SHP77 treated with DMSO at 0.1 percent for 48 hours (cell line): ENCODE results near the gene ALK.

Experiments used
- DNase-seq: peaks from one replicate; lab custom pipeline; 2025; lab: John Stamatoyannopoulos, UW

ALK gene

DNA sequence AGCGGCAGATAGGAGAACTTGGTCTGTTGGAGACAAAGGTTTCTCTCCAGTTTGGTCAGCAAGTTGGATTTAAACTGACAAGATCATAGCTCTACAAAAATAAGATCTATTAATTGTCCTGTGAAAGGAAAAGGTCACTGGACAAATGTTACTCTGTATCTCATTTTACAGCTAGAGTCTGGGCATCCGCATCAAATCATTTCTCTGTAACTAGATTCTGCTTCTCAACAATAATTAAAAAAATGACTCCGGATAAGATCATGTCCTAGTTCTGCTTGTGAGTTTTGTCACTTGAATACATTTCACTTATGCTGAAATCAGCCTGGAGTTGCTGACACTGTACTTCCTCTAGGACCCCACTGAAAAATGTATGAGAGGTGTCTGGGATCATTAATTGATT lies 310.8 kb downstream of the ALK start:
- DNase-seq, result no peak

DNA sequence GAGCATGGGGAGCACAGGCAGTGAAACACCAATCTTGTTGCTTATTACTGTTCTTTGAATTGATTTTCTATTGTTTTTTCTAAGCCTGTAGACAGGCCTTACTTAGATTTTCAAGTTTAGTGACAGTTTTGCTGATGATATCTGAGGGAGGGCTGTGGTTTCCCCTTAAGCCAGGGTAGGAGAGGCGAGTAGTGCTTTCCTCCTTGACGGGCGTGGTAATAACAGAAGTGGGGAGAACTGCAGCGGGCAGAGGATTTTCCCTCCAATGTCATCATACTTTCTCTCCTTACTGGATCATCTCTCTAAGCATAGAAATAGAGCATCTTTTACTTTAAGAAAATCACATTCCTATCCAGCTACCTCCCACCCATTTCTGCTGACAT lies 314.4 kb downstream of the ALK start:
- no peak for DNase-seq

DNA sequence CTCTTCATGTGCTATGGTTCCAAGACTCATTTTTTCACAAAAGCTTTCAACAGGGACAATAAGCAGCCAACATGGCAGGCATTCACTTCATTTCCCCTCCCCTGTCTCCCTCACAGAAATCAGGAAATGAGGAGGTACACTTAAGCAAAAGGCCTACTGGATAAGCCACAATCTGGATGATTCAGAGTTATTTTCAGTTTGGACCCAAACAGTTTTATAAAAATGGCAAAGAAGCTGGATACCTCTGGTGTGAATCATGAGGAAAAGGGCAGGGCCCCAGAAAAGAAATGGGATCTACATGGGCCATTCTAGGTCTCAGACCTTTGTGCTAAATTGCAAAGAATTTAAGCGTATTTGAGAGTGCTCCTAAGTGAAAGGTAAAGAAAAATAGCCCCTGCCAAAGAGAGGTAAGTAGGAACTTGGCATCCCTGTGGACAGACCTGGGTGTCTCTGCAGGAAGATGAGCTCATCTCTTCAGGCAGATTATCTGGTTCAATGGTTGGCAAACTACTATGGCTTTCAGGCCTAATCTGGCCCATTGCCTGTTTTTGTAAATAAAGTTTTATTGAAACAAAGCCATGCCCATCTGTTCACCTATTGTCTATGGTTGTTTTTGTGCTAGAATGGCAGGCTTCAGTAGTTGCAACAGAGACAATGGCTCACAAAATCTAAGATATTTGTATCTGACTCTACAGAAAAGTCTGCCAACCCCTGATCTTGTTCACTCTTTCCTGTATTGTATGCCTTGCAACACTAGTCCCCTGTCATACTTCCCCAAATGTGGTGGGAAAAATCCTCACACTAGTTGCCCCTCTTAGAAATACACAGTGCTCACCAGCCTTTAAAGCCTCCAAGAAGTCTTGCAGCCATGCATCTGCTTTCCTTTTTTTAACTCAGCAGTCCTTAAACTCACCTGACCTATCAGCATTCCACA lies 315.0 kb downstream of the ALK start:
- no peak for DNase-seq

DNA sequence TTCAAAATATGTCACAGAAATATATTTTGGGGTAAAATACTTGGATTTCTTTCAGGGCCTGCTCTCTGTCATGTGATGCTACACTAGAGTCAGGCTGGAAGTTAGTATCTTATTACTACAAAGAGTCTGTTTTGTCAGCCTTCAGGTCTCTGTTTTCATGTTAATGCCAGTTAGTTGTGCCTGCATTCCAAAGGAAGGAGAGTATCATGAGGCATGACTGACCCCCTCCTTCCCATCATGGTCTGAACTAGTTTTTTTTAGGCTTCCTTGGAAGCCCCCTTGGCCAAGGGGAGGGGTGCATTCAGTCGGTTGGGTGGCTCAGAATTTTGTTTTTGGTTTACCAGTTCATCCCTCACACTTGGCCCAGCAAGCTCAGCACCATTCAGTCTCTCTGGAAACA lies 318.0 kb downstream of the ALK start:
- no peak for DNase-seq

DNA sequence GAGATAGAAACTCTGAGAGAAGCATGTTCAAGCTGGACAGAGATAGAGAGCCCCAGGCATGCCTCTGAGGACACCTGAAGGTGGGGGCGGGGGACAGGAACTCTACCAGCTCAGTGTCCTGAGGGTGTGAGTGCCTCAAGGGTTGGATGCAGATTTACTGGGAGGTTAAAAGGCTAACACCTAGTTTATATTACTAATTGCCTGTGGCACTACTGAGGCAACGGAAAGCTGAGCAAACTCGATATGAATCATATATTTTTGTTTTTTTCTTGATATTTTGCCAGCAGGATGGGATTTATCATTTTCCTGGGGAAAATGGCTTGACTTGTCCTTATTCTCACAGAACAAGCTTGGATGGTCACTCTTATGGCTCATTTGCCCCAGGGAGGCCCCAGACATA lies 319.5 kb downstream of the ALK start:
- no peak for DNase-seq

DNA sequence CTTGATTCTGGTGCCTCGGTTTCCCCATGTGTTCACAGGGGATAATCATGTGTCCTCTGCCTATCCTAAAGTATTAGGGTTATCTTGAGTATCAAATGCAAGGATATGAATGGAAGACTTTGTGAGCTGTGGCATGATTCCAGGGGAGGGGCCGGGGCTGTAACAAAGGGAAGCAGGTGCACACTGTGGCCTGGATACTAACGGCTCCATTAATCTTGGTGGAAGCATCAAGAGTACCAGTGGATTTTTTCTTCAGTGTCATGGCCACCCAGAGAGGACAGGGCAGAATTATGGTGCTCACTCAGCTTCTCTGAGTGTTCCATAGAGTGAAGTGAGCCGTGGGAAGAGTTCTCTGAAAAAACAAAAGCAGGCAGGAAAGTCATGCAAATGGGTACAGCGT lies 320.1 kb downstream of the ALK start:
- DNase-seq, result no peak

DNA sequence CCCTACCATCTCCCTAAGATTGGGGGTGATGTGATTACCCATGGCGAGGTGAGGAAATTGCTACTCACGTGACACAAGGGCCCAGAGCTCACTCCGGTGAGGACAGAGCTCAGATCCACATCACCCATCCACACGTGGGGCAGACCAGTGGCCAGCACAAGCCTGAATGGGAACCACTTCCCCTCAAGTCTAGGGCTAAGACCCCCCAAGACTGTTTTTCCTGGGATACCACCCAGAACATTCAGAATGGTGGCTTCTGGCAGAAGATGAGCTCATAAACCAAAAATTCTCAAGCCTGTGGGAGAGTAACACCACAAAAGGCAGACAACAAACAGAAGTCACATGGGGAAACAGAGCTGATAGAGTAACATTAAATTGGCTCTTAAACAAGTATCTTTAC lies 321.4 kb downstream of the ALK start:
- no peak for DNase-seq

DNA sequence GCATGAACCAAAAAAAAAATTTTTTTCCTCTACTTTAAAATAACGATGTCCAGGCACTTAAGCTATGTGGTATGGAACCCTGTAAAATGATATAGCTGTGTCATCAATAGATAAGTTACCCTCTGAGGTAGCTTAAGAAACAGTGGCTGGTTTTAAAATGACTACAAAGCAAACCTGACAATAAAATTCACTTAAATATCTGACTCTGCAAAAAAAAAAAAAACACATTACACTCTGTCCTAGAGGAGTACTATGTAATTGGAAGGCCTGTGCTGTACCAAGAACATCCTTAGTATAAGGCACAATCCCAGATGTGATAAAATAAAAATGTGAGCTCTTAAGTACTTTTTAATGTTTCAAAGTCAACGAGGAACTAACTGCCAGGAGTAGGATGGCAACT lies 322.4 kb downstream of the ALK start:
- no peak for DNase-seq

DNA sequence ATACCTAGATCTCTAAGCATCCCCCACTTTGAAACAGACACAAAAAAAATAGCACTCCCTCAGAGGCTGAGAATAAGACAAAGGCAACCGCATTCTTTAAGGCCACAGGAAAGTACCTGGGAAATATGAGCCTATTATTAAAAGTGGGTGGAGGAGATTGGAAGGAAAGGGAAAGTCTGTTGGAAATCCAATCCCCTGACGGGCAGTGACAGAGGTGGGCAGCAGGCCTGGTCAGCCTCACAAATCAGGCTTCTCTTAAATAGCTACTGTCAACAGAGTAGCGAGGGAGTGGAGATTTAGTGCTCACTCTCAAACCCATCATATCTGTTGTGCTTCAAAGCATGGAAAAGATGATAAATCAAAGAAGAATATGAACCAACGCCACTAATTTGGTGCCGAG lies 324.4 kb downstream of the ALK start:
- DNase-seq, result no peak

DNA sequence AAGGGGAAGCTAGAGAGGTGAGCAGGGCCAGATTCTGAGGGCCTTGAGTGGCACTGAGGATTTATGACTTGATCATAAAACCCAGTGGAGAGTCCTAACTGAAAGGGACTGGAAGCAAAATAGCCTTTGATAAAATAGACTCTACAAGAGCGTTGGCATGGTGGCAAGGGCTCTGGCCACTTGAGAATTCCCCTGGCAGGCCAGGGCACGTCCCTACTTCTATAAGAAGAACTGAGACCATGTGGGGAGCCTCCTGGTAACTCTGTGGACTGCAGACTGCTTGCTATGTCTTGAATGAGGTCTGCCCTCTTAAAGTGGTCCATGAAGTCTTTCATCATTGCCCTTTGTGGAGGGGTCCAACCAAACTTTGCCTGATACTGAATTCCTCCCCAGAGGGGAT lies 324.8 kb downstream of the ALK start:
- no peak for DNase-seq

DNA sequence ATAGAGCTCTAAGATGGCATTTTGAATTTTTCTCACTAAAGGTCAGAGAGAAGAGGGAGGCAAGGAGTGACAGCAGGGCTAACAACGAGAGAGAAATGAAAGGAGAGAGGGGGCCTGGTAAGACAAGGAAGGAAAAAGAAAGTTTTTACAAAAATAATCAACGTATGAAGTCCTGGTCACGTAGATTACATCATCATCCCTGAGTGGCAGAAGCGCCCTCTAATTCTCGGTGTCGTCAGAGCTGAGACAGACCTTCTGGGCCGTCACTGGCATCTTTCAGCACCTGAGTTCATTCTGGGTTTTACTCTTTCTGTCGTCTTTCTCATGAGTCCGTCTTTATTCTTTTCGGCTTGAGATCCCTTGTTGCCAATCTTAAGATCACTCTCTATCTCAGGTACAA lies 329.8 kb downstream of the ALK start:
- no peak for DNase-seq

DNA sequence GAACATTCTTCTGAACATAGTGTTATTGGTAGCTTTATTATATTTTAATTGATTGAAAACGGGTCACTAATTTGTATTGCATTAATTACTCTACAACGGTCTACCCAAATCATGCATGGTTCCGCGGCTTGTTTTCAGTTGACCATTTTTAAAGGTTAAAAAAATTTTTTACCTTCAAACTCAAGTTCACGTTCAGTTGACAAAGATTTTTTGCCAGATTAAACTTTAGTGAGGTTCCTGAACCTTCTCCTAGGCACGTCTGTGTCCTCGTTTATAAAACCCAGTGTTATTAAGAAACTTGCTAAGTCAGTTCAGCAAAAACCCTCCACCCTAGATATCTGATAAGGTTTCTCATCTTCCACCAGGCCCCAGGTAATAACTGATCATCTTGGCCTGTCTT lies 331.2 kb downstream of the ALK start:
- no peak for DNase-seq

DNA sequence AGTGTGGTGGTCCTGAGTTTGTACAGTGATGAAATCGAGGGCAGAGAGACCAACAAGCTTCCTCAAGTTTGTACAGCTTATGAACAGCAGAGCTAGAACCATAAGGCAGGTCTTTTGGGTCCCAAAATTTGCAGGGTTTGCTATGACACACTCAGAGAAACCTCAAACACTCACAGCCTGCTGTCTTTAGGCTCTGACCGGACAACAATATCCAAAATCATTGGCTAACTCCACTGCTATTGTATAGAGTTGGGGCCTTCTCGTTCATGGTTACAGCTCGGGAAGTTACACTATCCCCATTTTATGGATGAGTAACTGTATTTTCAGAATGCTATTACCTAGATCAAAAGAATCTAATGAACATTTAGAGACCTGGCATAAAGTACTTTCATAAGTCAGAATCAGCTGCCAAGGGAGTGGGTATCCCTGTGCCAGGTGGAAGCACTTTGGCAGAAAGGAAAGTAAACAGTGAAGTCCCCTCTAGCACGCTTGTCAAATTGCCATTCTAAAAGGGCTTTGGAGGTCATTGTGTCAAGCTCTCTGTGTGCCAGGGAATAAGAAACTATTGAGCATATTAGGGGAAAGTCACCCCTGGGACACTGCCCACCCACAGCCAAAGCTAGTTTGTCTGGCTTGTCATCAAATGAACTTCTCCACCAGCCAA lies 331.8 kb downstream of the ALK start:
- no peak for DNase-seq

DNA sequence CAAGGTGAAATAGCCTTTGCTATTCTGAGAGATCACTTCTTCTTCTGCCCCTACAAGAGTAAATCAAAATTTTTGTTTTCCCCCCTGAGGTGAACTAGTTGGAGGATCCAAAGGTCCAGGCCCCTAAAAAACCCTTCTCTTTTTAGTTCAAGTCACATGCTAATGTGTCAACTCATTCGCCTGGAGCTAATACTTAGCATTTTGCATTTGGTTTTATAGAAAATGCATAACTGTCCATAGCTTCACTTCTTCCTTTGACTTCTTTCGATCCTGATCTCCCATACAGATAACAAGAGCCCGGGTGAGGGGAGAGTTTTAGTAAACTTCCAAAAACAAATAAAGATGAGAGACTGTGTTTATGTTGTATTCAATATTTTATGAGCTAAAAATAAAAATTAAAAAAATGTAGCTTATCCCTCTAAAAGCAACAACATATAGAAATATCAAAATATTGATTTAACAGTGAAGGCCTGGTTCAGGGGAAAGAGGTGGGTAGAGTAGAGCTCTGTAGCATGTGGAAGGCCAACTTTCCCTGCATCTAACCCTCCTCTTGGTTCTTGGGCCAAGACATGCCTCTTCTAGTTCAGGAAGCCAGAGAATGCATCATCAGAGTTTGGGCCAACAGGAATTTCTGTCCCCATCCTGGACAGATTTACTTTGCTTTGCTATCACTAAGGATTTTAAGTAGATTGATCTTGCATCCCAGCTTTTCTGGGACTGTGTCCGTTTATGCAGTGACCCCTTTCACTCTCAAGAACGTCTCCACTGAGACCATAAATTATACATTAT lies 333.8 kb downstream of the ALK start:
- no peak for DNase-seq

DNA sequence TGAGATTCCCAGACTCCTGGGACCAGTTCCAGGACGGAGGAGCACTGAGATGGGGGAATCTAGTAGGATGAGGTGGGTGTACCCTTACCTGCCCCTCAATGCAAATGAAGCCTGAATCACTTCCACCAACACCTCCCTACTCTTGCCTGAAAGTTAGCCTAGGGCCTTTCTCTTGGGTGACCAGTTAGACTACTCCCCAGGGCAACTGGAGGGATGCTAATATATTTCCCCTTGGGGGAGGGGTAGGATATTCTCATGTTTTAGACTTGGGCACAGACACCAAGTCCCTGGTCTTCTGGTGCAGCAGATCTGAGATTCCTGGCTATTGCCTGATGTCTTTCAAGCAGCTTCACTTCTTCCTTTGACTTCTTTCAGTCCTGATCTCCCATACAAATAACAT lies 334.5 kb downstream of the ALK start:
- no peak for DNase-seq

DNA sequence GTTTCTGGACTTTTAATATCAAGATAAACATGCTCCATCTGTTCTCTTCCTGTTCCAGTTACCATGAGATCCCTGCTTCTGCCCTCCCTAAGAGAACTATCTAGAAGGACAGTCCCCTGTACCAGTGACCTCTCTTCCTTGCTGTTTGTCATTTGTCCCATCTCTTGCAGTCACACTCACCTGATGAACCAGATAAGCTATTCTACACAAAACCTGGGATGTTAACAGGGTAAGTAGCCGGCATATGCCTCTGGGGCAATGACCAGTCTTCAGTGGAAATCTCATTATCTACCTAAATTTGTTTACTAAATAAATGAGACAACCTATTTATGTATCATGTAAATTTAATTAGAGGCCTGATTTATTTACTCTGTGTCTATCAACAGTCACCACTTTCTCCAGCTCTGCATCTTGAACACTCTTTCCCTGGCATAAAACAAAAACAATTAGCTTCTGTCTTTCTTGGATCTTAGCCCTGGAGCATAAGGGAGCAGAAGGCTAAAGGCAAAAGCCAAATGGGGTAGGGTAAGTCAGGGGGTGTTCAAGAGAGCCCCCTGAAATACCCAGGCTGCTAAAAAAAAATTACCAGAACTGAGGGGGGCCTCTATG lies 337.7 kb downstream of the ALK start:
- DNase-seq, result no peak

DNA sequence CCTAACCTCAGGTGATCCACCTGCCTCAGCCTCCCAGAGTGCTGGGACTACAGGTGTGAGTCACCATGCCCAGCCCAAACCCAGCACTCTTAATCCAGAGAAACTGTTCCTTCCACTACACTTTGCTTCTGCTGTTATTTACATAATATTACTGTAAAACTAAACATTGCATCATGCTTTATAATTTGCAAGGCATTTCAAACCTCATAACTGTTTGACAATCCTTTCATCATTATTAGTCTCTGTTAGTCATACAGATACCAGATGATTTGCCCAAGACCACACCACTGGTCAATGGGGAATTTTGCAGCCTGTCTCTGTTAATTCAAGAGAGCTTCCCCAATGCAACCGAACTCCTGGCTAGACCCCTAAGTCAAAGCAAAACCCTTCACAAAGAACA lies 338.3 kb downstream of the ALK start:
- no peak for DNase-seq

DNA sequence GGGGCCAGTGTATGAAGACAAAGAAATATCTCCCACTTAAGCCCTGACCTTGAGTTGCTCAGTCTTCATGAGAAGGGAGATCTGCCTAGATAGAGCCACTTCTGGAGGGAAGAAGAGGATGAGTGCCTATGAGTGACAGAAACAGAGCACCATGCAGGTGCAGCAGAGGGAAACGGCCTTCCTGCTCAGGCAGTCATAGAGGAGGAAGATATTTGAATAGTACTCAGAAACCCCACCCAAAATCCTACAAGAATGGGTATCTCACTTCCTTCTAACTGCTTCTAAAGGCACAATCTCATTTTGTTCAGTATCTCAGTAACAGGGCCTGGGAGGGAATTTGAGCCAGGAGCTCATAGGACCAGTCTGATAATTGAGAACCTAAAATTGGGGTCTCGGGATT lies 339.3 kb downstream of the ALK start:
- DNase-seq, result no peak

DNA sequence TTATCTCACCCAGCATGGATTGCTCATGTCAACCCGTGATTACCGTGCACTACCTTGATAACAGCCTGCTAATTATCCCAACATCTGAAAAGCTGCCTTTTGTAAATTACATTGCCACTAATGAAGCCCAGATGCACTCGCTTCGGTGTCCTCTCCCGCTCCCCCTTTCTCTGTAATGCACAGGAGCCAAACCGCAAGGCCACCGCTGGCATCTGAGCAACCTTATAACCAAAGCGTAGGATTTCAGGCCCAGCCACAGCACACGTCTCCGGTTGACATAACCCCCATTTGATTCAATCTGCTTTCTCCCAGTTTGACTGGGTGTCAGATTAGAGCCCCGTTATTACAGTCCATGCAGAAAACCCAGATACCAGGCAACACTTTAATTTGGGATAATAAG lies 341.2 kb downstream of the ALK start:
- DNase-seq, result no peak

DNA sequence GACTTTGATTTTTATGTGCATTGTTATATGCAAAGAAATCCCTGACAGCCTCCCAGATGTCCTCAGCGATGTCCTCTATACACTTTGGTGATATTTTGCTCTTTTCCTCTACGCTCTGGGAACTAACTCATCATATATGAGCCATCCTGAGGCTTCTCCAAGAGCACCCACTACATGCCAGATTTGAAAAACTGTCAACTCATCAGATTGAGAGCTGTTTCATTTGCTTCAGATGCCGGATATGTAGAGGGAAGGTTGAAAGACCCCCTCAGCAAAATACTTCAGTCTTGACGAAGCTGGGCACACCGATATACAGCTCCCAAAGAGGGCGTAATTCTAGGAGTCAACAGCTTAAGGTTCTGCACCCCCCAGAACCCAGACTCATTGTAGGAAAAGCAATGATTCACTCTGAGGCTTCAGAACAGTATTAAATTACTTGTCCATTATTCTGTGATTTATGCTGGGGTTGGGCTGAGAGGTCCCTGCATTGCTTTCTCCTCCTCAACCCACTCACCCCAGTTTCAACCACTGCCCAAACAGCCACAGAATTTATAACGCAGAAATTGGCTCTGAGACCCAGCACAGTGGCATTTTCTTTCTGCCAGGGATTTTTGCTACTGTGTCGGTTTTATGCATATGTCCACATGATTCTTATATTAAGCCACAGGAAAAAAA lies 341.8 kb downstream of the ALK start:
- no peak for DNase-seq

DNA sequence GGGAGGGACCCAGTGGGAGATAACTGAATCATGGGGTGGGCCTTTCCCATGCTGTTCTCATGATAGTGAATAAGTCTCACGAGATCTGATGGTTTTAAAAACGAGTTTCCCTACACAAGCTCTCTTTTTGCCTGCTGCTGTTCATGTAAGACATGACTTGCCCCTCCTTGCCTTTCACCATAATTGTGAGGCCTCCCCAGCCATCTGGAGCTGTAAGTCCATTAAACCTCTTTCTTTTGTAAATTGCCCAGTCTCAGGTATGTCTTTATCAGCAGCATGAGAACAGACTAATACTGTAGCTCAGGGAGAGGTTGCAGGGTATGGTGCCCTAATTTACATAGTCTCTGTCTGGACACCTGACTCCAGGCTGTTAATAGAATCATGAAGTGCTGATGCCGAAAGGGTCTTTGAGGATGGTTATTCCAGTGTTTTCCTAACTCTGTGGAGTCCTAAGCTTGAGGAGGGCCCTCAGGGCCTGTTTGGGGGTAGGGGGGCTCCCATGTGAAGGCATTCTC lies 343.2 kb downstream of the ALK start:
- DNase-seq, result no peak

DNA sequence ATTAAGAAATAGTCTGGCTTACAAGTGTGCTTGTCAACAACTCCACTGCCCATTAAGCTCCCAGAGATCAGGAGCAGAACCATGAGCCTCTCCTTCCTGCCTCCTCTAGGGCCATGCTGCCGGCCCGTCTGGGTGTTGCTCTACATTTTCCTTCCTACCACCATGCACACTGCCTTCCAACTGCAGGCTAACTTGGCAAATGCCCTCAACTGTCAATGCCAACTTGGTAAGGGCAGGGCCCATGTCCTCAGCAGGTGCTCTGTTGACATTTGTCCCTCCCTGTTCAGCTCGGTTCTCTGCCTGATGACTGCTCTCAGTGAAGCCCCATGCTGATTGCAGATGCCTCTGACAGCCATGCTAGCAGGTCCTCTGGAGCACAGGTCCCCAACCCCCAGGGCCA lies 345.2 kb downstream of the ALK start:
- DNase-seq, result no peak
